ENCODE measurements around the gene WDR31.

The WDR31 gene

DNA sequence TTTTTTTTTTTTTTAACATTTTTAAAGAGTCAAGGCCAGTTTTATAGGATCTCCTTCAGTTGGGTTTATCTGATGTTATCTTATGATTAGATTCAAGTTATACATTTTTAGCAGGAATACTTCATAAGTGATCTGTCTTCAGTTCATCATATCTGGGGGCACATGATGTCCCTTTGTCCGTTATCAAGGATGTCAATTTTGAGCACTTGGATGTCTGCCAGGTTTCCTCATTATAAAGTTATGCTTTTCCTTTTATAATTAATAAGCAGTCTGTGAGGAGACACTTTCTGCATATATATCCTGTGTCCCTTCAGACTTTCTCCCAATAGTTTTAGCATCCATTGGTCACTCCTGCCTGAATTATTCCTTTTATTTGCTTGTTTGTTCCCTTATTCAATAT lies 24.9 kb upstream of the WDR31 start:
- WGBS (ENCODE audit: extremely low coverage, insufficient coverage, low lambda C conversion rate): no CpG with 5 or more reads among the region's 1 CpG
- H3K4me3 ChIP-seq (ENCODE audit: low read length): no peak overlapping the region
- no peak overlapping the region for H3K9ac ChIP-seq (ENCODE audit: low read length)
- H3K27me3 ChIP-seq (ENCODE audit: insufficient read depth, low read length, poor library complexity): no peaks in the 10 kb centered on the region
- no peak overlapping the region for H3K56ac ChIP-seq (ENCODE audit: low read length)
- no peak overlapping the region for H2AK5ac ChIP-seq (ENCODE audit: low read length)
- no peak overlapping the region for H3K18ac ChIP-seq (ENCODE audit: low read length)
- no peak overlapping the region for H2BK15ac ChIP-seq (replicated peaks; ENCODE audit: low read depth)
- H3K23ac ChIP-seq (ENCODE audit: low read length): no peak overlapping the region
- no peak for DNase-seq
- H4K5ac ChIP-seq (ENCODE audit: low read length): no peak overlapping the region
- H4K8ac ChIP-seq (ENCODE audit: low read depth, low read length): no peak overlapping the region
- no peak overlapping the region for H2BK5ac ChIP-seq (ENCODE audit: low read length)
- H3K27ac ChIP-seq (ENCODE audit: low read depth, low read length): no peak overlapping the region
- no peak overlapping the region for H3K4ac ChIP-seq (ENCODE audit: low read depth, low read length)
- H3K4me1 ChIP-seq (ENCODE audit: control insufficient read depth, low read depth, low read length): no peaks in the 10 kb centered on the region
- no peak overlapping the region for H2BK120ac ChIP-seq (ENCODE audit: low read depth, low read length)
- no peaks in the 10 kb centered on the region for H3K79me1 ChIP-seq (ENCODE audit: low read length)
- H3K4me2 ChIP-seq (ENCODE audit: low read length): no peak overlapping the region
- no peaks in the 10 kb centered on the region for H3K79me2 ChIP-seq (ENCODE audit: control insufficient read depth, insufficient read depth, low read length)
- H3K36me3 ChIP-seq (ENCODE audit: control insufficient read depth, insufficient read depth, low read length): no peaks in the 10 kb centered on the region

DNA sequence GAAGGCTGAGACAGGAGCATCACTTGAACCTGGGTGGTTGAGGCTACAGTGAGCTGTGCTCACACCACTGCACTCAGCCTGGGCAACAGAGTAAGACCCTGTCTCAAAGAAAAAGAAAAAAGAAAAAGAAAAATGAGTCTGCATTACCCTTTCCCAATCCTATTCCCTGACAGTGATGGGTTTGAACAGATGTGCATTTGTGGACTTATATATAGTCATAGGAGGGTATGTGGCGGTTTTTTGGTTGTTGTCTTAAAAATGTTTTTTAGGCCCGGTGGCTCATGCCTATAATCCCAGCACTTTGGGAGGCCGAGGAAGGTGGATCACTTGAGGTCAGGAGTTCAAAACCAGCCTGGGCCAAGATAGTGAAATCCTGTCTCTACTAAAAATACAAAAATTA lies 23.3 kb upstream of the WDR31 start:
- Histone ChIP-seq H3K27me3 (ENCODE audit: insufficient read depth, low read length, poor library complexity) (no peaks in the 10 kb centered on the region), H4K5ac (ENCODE audit: low read length) (no peak overlapping the region), H3K56ac (ENCODE audit: low read length) (no peak overlapping the region), H3K18ac (ENCODE audit: low read length) (no peak overlapping the region), H3K4me1 (ENCODE audit: control insufficient read depth, low read depth, low read length) (no peaks in the 10 kb centered on the region), H3K4me2 (ENCODE audit: low read length) (no peak overlapping the region), H3K79me1 (ENCODE audit: low read length) (no peaks in the 10 kb centered on the region), H2BK120ac (ENCODE audit: low read depth, low read length) (no peak overlapping the region), H2BK15ac (replicated peaks; ENCODE audit: low read depth) (no peak overlapping the region), H3K9ac (ENCODE audit: low read length) (no peak overlapping the region), H4K8ac (ENCODE audit: low read depth, low read length) (no peak overlapping the region), H3K4me3 (ENCODE audit: low read length) (no peak overlapping the region), H3K4ac (ENCODE audit: low read depth, low read length) (no peak overlapping the region), H3K79me2 (ENCODE audit: control insufficient read depth, insufficient read depth, low read length) (no peaks in the 10 kb centered on the region), H3K36me3 (ENCODE audit: control insufficient read depth, insufficient read depth, low read length) (no peaks in the 10 kb centered on the region), H3K23ac (ENCODE audit: low read length) (no peak overlapping the region), H2BK5ac (ENCODE audit: low read length) (no peak overlapping the region), H3K27ac (ENCODE audit: low read depth, low read length) (no peak overlapping the region), H2AK5ac (ENCODE audit: low read length) (no peak overlapping the region)
- no CpG with 5 or more reads among the region's 3 CpGs for WGBS (ENCODE audit: extremely low coverage, insufficient coverage, low lambda C conversion rate)
- DNase-seq: no peak

DNA sequence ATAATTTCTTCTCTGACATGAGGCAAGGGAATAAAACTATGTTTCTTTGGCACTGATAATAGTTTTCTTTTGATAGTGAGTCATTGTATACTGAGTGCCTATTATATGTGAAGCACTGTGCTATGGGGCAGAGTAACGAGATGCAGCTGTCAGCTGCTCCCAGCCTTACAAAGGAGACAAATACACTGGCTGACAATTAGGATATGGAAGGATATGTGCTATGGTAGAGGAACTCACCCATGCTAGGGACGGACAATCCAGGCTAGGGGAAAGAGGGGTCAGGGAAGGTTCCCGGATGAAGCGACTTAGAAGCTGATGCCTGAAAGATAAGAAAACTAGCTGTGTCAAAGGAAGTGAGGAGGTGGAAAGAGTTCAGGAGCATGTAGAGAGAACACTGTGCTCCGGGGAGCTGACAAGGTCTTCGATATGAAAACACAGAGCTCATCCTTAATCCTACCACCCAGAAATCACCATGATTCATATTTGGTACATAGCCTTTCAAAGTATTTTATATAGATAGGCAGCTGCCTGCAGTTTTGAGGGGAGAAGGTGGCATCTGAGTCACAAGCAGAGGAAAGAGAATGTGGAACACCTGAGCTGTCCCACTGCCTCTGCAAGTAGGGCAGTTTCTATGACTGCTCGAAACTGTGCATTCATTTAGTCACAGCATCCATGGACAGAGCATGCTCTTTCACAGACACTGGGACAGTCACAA lies 21.4 kb upstream of the WDR31 start:
- Histone ChIP-seq H3K4ac (ENCODE audit: low read depth, low read length) (no peak overlapping the region), H3K79me1 (ENCODE audit: low read length) (no peaks in the 10 kb centered on the region), H3K56ac (ENCODE audit: low read length) (no peak overlapping the region), H2BK15ac (replicated peaks; ENCODE audit: low read depth) (no peak overlapping the region), H4K8ac (ENCODE audit: low read depth, low read length) (no peak overlapping the region), H4K5ac (ENCODE audit: low read length) (no peak overlapping the region), H2BK5ac (ENCODE audit: low read length) (no peak overlapping the region), H3K23ac (ENCODE audit: low read length) (no peak overlapping the region), H3K27me3 (ENCODE audit: insufficient read depth, low read length, poor library complexity) (no peaks in the 10 kb centered on the region), H3K18ac (ENCODE audit: low read length) (no peak overlapping the region), H3K4me2 (ENCODE audit: low read length) (no peak overlapping the region), H3K4me1 (ENCODE audit: control insufficient read depth, low read depth, low read length) (no peaks in the 10 kb centered on the region), H3K79me2 (ENCODE audit: control insufficient read depth, insufficient read depth, low read length) (no peaks in the 10 kb centered on the region), H3K4me3 (ENCODE audit: low read length) (no peak overlapping the region), H3K36me3 (ENCODE audit: control insufficient read depth, insufficient read depth, low read length) (no peaks in the 10 kb centered on the region), H3K27ac (ENCODE audit: low read depth, low read length) (no peak overlapping the region), H2AK5ac (ENCODE audit: low read length) (no peak overlapping the region), H3K9ac (ENCODE audit: low read length) (no peak overlapping the region), H2BK120ac (ENCODE audit: low read depth, low read length) (no peak overlapping the region)
- DNase-seq: no peak
- WGBS (ENCODE audit: extremely low coverage, insufficient coverage, low lambda C conversion rate): no CpG with 5 or more reads among the region's 7 CpGs

DNA sequence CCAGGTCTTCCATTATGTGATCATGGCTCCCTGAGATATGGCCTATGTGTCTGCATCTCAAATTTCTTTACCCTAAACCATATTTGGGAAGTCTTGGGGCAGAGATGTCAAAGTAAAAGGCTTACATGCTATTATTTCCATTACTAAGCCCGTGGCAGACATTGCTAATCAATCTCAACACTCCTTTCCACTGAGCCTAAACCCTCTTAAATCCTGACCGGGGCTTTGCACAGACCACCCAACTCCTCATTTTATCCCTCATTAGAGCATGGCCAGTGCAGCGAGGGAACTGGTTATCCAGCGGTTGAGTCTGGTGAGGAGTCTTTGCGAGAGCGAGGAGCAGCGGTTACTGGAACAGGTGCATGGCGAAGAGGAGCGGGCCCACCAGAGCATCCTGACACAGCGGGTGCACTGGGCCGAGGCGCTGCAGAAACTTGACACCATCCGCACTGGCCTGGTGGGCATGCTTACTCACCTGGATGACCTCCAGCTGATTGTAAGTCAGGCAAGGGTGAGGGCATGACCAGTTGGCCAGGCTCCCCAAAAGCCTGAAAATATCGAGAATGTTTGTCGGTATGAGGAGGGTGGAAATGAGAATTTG lies 20.3 kb upstream of the WDR31 start:
- Histone ChIP-seq H3K36me3 (ENCODE audit: control insufficient read depth, insufficient read depth, low read length) (no peaks in the 10 kb centered on the region), H3K27me3 (ENCODE audit: insufficient read depth, low read length, poor library complexity) (no peaks in the 10 kb centered on the region), H2BK15ac (replicated peaks; ENCODE audit: low read depth) (no peak overlapping the region), H2AK5ac (ENCODE audit: low read length) (no peak overlapping the region), H2BK120ac (ENCODE audit: low read depth, low read length) (no peak overlapping the region), H3K79me2 (ENCODE audit: control insufficient read depth, insufficient read depth, low read length) (no peaks in the 10 kb centered on the region), H3K79me1 (ENCODE audit: low read length) (no peaks in the 10 kb centered on the region), H3K4me2 (ENCODE audit: low read length) (no peak overlapping the region), H4K8ac (ENCODE audit: low read depth, low read length) (no peak overlapping the region), H3K18ac (ENCODE audit: low read length) (no peak overlapping the region), H3K4me3 (ENCODE audit: low read length) (no peak overlapping the region), H4K5ac (ENCODE audit: low read length) (no peak overlapping the region), H3K4ac (ENCODE audit: low read depth, low read length) (no peak overlapping the region), H3K27ac (ENCODE audit: low read depth, low read length) (no peak overlapping the region), H2BK5ac (ENCODE audit: low read length) (no peak overlapping the region), H3K23ac (ENCODE audit: low read length) (no peak overlapping the region), H3K56ac (ENCODE audit: low read length) (no peak overlapping the region), H3K4me1 (ENCODE audit: control insufficient read depth, low read depth, low read length) (no peaks in the 10 kb centered on the region), H3K9ac (ENCODE audit: low read length) (no peak overlapping the region)
- no peak for DNase-seq
- WGBS (ENCODE audit: extremely low coverage, insufficient coverage, low lambda C conversion rate): no CpG with 5 or more reads among the region's 15 CpGs

DNA sequence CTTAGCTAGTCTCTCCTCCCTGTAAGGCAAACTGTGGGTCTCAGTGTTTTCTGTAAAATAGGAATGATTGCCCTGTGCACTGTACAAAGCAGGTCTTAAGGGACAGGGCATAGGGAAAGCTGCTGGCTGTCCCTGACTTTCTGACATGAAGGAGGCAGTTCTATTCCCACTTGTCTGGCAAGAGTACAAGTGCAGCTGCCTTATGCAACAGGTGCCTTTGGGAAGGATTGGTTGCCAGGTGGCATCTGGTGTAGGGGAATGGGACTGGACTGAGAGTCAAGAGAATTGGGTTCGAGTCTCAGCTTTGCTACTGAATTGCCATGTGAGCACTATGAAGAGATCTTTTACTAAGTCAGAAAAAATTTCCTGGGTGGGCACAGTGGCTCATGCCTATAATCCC lies 19.3 kb upstream of the WDR31 start:
- Histone ChIP-seq H4K5ac (ENCODE audit: low read length) (no peak overlapping the region), H2BK15ac (replicated peaks; ENCODE audit: low read depth) (no peak overlapping the region), H3K23ac (ENCODE audit: low read length) (no peak overlapping the region), H3K4me2 (ENCODE audit: low read length) (no peak overlapping the region), H3K18ac (ENCODE audit: low read length) (no peak overlapping the region), H3K27me3 (ENCODE audit: insufficient read depth, low read length, poor library complexity) (no peaks in the 10 kb centered on the region), H3K36me3 (ENCODE audit: control insufficient read depth, insufficient read depth, low read length) (no peaks in the 10 kb centered on the region), H2AK5ac (ENCODE audit: low read length) (no peak overlapping the region), H3K4me3 (ENCODE audit: low read length) (no peak overlapping the region), H3K4me1 (ENCODE audit: control insufficient read depth, low read depth, low read length) (no peaks in the 10 kb centered on the region), H2BK120ac (ENCODE audit: low read depth, low read length) (no peak overlapping the region), H4K8ac (ENCODE audit: low read depth, low read length) (no peak overlapping the region), H3K56ac (ENCODE audit: low read length) (no peak overlapping the region), H3K27ac (ENCODE audit: low read depth, low read length) (no peak overlapping the region), H2BK5ac (ENCODE audit: low read length) (no peak overlapping the region), H3K9ac (ENCODE audit: low read length) (no peak overlapping the region), H3K4ac (ENCODE audit: low read depth, low read length) (no peak overlapping the region), H3K79me1 (ENCODE audit: low read length) (no peaks in the 10 kb centered on the region), H3K79me2 (ENCODE audit: control insufficient read depth, insufficient read depth, low read length) (no peaks in the 10 kb centered on the region)
- DNase-seq: no peak
- no CpG with 5 or more reads among the region's 1 CpG for WGBS (ENCODE audit: extremely low coverage, insufficient coverage, low lambda C conversion rate)
